Esophagus mucosa (tissue), 1 donor: ENCODE measurements around the gene IL3. TPM values are rescaled to one million over a fixed set of nuclear protein-coding genes. Genes with fewer than 3 reads are reported as not detected.

Experiments
- ATAC-seq: fragments of 200-7000 bp; cut with Tn5 transposase; one replicate; pipeline ENCODE4 v1.9.1; 2020
- total RNA-seq: library from RNA; stranded (reverse); gene quantifications from one replicate; pipeline ENCODE4 v1.2.4, GENCODE V29; 2023
- donor health status: DM: yes; HTN: yes; CAD: no.

The IL3 gene, protein sequence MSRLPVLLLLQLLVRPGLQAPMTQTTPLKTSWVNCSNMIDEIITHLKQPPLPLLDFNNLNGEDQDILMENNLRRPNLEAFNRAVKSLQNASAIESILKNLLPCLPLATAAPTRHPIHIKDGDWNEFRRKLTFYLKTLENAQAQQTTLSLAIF
- total RNA-seq = not detected

DNA sequence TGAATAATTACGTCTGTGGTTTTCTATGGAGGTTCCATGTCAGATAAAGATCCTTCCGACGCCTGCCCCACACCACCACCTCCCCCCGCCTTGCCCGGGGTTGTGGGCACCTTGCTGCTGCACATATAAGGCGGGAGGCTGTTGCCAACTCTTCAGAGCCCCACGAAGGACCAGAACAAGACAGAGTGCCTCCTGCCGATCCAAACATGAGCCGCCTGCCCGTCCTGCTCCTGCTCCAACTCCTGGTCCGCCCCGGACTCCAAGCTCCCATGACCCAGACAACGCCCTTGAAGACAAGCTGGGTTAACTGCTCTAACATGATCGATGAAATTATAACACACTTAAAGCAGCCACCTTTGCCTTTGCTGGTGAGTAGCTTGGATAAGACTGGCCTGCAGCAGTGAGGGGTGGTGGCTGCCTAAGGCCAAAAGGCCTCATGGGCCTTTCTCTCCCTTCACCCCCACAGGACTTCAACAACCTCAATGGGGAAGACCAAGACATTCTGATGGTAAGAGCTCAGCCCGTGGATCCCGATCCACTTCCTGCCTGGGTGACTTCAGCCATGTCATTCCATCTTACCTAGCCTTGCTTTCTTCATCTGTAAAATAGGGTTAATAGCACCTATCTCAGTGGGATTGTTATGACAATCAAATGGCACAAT, at the start of gene IL3:
Gene IL3 (plus strand): TSS at position 155 of the 661 bp plus-strand sequence. CDS start 52 bp downstream, at position 207.
- no peak for ATAC-seq

DNA sequence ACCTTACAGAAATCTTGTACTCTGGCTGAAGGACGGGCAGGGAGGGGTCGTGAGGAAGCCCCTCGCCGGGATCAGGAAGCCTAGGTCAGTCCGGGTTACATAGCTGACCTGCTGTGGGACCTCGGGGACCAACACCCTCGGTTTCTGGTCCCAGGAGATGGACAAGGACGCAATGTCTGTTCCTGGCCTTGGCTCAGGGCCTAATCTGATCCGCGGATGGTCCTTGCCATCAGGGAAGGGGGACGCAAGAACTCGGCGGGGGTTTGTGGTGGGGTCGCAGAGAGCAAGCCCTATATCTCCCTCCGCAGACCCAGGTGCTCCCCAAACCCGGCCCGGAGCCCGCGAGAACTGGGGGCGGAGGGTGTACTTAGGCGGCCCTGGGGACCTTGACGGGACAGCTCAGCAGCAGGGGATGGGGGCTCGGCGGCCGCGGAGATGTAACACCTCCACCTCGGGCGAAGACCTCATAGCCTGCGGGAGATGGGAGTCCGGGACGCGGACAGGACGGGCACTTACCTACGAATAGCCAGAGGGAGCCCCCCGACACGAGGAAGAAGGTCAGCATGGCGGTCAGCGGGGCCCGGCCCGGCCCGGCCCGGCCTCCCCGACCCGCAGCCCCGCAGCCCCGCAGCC, 49.4 kb upstream of the IL3 start:
- ATAC-seq = no peak

DNA sequence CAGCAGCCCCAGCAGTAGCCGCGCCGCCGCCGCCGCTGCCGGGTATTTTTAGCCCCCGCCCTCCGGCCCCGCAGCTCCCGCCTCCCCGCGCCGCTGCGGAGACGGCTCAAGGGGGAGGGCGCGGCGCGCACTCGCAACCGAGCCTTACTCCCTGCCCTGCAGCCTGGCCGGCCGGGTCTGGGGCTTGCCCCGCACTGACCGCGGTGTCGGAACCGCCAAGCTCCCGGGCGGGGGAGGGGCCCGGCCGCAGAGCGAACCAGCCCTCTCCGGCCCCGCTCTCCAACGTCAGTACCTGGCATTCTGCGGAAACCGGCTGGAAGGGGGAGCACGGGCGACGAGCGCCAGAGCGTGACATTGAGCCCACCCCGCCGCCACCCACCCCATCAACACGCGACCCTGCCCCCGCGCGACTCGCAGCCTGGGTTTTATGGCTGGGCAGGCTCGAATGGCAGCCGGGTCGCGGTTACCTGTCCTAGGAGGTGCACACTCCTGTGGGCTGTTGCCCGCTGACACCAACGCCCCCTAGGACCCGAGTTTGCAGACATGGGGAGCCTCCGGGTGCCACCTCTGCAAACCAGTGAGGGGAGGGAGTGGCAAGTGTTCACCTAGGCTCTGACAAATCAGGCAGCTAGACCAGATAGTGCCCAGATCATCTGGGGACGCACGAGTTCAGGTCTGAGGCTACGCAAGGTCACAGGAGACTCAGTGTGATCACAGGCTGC, 48.7 kb upstream of the IL3 start, which contains the start of gene ACSL6:
Gene ACSL6 (minus strand): TSS at position 37 of the 722 bp plus-strand sequence. CDS start 105 bp downstream, outside the sequence.
- ATAC-seq = peak; percentile 25

DNA sequence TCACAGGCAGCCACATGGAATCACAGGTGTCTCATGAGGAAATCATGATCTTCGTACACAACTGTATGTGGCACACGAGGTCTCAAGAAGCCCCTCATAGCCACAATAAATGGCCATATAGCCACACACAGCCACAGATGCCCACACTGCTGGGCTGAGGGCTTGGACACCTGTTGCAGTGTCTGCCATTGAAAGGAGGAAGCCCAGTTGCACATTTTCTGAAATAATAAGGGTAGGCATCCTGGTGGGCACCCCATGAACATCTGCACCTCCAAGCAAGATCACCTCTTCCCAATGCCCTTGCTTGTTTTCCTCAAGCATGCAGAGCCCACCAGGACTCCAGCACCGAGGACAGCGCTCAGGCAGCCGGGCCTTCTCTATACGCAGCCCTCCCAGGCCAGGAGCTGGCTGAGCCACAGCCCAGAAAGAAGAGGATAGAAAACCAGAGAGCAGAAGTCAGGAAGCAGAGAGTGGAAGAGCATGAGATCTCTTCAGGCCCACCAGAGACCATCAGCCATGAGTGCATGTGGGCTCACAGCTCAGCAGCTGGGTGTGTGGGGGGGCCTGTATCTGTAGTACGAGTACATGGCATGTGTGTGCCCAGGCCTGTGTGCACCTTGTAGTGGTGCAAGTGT, 48.0 kb upstream of the IL3 start:
- ATAC-seq = no peak

DNA sequence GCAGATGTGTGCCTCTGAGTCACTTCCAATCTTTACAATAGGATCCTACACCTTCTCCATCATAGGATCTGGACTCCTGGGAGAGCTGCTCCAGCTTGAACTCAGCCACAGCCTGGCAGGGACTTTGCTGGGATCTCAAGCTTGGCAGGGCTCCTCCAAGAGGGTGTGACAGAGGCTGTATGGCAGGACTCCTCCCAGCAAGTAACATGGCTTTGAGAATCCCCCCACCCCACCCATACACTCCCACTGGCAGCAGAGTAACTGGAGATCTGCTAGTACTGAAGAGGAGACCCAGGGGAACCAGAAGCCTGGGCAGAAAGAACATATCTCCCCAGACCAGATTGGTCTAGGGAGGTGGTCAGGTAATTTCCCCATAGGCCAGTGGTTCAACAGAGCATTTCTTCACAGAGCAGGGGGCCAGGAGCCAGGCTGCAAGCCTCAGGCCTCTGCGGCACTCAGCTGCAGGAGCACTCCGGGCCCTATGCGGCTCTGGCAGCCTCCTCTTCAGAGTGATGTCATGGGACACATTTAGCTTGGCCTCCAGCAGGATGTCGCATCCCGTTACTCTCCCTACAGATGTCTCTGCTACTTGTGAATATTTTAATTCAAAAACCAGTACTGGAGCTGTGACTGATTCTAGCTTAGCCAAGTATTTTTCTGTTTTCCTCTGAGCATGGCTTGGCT, 47.3 kb upstream of the IL3 start:
- no peak for ATAC-seq

DNA sequence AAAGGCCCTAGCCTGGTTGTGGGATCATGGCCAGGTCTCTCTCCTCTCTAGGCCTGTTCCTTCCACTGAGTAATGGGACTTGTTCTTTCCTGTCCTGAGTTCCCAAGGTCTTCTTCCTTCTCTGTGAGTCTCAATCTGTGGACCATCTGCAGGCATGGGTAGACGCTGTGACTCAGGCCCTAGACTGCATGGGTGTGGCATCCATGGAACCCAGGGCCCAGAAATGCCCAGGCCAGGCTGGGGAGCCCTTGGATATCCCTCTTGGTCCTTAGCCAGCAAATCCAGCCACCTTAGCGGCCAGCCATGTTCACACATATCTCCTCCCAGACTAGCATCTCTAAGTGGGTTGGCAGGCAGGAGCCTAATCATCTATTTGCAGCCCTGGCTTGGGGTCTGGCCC, 46.7 kb upstream of the IL3 start:
- ATAC-seq = no peak

DNA sequence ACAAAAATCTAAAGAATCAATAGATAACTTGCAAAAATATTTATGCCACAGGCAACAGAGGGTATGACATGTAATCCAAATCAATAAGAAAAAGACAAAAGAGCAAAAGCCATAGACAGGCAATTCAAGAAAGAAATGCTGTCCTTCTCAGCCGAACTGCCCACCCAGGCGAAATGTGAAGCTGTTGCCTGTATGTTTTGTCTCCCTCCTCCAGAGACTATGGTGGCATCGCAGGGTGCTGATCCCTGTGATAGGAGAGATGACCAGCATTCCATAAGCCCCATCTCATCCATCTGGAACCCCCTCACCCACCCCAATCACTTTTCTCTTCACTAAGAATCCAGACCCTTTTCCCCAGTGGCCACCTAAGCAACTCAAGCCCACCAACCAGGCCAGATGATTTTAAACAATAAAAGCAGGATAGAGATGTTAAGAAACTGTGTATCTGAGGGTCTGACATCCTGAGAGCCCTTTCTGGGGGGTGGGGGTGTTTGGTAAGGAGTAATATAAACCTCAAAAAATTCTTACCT, 43.7 kb upstream of the IL3 start:
- no peak for ATAC-seq

DNA sequence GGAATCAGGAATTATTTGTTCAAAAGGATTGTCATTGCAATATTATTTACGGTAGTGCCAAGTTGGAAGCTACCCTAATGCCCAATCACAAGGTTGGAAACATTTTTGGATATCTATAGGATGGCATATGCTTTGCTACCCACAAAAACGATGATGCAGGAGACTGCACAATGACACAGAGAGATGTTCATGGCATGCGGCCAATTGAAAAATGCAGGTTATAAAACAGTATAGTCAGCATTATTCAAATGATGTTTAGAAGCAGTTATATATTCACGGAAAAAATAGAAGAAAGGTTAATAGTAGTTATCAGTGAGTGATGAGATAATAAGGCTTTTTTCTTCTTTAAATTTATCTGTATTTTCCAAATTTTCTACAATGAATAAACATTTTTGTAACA, 43.1 kb upstream of the IL3 start:
- no peak for ATAC-seq

DNA sequence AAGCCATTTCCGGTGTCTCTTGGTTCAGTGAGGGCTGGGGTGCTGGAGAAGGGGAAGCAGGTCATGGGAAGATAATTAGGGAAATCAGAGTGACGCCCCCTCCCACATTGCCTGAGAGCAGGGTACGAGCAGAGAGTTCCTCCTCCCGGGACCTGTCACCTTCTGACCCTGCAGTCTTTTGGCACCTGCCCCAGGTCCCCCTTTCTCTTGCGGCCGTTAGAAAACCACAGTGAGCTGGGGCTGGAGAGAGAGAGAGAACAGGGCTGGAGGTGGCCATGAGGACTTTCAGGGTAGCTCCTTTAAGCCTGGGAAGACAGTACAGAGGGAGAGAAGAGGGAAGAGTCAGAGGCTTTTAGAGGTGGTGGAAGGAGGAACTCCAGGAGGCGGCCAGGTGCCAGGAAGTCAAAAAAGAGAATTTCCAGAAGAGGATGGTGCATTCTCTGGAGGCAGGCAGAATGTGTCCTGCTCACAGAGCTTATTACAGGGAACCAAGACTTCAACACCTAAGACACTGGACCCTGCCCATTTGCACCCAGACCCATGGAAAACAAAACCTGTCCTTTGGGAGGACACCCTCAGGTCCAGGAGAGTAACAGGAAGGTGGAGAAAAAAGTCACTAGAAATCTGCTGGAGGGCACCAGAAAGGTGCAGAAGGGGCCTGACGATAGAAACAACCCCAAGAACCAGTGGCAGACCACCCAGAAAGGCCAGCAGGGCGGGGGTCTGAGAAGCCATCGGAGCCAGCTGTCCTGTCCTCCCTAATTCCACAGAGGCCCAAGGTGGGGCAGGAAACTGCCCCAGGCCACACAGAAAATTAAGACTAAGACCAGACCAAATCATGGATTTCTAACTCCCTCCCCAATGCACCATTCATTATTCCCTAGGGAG, 42.5 kb upstream of the IL3 start:
- no peak for ATAC-seq

DNA sequence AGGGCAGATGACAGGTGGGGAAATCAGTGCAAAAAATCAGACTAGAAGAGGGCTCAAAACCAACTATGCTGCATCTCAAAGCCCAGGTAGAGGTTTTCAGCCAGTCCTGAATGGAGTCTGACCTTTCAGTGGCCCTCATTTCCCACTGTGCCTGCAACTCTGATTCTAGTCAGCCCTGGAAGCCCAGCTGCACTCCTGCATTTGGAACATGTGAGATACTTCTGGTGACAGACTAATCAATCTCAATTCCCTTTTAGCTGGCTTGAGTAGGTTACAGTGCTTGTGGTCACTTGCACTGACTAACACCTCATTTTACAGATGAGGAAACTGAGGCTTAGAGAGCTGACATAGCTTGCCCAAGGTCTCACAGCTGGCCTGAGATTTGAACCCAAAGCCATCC, 41.1 kb upstream of the IL3 start:
- ATAC-seq = no peak

DNA sequence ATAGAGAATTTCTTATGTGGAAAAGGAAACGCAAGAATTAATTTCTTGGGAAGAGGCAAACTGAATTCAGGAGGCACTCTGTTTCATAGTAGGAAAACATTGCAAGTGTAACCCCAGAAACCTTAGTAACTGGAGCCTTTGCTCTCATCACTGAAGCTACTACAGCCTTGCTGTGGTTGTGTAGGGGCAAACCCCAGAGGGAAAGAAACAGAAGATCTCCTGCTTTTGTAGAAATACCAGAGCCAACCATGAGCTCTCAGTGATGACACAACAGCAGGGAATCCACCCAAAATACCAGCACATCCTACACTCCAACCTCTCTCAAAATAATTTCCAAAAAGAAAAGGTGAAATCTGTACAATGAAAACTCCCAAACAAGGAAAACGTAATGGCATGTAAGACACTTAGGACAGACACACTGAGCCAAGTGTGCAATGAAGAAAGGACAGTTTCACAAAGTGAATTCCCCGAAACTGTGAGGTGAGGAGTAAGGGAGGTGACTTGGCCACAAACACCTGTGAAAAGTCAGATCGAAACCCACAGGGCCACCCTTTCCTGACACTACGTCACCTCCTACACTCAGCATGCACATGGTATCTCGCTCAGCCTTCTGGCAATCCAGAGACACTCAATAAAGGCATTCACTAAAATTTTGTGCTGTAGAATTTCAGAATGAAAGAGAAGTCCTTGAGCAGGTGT, 40.4 kb upstream of the IL3 start:
- peak; percentile 36 for ATAC-seq

DNA sequence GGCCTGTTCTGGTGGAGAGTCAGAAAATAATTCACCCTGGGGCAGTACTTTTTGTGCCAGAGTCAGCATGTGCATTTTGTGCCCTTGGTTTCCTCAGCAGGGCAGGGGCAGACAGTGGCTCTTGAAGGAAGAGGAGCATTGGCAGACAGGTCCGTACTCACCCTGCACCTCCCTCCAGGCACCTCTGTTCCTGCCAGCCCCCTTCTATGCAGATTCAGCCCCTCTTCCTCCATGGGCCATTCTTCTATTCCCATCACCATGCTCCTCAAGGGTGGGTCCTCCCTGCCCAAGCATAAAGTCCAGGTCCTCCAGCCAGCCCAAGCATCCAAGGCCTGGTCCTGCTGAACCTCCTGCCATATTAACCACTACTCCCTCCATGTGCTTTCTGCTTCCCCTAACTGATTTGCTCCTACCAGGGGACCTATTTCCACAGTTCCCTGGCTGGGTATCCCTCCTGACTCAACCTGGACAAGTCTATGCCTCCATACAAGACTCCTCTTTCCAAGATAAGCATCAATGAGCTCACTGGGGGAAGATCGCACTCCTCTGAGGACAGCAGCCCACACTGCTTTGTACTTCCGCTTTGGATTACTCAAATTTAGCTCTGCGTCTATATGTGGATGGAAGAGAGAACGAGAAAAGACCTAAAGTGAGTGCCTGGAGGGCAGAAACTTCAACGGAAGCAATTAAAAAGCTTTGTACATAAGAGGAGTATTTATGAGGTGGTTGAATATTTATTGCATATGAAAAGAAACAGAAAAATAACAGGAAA, 39.7 kb upstream of the IL3 start:
- no peak for ATAC-seq

DNA sequence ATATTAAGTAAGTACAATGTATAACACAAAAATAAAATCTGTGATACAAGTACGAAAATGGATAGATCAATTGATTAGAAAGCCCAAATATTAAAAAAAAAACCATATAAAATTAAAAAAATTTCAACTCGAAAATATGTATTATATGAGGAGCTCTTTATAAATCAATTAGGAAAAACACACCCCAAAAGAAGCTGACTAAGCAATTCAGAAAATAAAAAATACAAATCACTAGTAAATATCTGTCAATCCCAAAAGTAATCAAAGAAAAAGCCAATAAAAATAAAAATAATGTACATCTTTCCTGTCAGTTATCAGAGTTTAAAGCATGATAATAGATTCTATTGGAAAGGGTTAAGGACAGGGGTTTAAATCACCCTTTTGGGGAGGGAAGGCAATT, 38.8 kb upstream of the IL3 start:
- no peak for ATAC-seq

DNA sequence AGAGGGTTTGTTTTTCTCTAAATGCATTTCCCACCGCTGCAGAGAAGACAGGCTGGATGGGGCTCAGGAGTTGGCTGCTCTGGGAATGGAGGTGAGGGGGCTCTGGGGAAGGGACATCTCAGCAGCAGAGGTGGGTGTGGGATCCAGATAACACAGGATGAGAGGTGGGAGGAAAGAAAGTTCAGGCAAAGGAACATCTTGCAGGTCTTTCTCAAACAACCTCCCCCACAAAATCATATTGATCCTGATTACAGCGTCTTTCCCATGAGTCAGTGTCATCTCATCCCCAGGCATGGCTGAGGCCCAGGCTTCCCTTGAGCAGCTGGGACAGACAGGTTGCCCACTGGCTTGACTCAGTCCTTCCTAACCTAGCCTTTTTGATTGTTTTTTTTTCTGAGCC, 37.7 kb upstream of the IL3 start:
- no peak for ATAC-seq

DNA sequence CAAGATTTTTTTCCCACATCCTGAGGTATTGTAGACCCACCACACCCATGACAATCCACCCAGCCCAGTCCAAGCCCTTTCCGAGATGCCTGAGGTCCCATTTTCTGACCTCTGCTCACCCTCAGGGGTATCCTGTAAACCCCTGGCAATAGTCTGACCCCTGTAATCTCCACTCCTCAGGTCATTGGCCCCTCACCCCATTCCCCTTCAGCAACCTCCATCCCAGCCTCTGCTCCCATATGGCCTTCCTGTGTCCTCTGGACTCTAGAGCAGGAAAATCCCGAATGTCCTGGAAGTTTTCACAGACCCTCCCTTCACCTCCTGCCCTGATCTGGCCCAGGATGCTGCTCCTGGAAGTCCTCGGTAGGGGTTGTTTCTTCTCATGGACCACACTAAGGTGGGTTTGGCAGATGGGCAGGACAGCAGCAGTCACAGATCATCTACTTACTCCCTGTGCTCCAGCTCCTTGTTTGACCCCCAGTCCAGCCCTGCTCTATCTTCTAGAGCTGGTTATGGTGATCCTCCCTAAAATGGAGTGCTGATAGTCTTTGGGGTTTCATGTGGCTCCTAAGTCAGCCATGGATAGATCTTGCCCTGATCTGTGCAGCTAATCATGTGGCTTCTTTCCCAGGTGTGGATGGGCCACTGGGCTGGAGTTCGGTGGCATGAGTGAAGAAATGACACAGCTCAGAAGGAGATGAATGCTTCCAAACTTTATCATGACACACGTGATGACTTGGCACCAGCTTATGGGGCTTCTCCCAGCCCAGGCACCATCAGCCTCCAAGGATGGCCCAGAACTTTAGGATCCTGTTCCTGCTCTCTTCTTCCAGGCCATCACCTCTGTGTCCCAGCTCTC, 37.0 kb upstream of the IL3 start:
- no peak for ATAC-seq

DNA sequence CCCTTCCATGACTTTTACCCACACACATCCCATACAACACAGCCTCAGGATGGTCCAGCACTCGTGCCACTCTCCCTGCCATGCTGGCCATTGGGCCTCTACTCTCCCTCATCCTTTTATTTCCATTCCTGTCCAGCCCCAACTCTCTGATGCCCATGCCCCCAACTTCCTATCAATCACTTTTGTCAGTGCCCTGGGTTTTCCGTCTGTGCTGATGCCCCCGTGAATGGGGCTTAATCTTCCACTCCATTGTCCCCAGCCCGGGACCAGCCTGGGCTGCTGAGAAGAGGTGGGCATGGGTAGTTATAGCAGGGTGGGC, 36.4 kb upstream of the IL3 start:
- no peak for ATAC-seq

DNA sequence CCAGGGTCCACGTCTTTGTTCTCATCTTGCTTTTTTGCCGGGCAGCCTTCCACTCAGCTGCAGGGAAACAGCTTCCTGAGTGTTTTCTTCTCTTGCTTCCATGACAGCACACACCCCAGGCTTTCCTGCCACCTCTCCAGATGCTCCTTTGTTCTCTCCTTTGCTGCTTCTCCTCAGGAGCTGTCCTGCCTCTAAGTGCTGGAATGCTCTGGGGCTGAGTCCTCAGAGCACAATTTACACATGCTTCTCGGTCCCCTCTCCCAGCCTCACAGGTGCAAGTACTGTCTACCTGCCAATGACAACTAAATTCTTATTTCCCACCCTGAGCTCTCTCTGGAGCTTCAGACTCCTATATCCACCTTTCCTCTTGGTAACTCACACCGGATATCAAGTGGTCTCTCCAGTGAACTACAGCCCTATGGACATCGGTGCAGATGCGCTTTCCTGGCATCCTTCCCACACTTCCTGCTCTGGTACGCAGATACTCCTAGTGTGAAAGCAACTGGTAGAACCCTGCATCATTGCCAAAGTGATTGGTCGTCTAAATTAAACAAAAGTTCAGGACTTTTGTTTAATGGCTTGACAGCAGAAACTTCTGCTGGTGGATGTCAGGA, 35.6 kb upstream of the IL3 start:
- no peak for ATAC-seq

DNA sequence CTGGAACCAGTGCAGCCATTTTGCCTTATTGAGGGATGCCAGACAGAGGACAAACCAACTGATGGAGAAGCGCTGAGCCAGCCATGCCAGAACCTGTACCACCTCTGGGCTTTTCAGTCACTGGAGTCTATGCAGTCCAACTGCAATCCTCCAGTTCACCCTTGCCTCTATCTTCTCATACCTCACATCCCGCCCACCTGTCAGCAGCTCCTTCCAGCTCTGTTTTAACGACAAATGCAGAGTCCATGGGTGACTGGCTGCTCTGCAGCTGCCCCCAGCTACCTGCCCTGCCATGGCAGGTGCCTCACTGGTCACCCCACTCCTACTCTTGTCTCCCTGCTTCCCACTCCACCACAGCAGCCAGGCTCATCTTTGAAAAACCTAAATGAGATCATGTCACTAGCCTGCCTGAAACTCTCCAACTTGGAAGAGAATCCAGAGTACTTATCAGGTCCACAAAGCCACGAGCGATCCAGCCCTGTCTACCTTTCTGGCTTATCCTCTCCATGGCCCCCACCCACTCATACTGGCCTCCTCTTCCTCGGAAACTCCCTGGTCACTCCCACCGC, 35.0 kb upstream of the IL3 start:
- no peak for ATAC-seq
